ENCODE measurements around the gene LY6G5B.
"Not testable (repeated sequence)": the region's sequence is repeated elsewhere in the genome, so short reads cannot be mapped to it uniquely, and the experiment has no call there.

The LY6G5B gene

DNA sequence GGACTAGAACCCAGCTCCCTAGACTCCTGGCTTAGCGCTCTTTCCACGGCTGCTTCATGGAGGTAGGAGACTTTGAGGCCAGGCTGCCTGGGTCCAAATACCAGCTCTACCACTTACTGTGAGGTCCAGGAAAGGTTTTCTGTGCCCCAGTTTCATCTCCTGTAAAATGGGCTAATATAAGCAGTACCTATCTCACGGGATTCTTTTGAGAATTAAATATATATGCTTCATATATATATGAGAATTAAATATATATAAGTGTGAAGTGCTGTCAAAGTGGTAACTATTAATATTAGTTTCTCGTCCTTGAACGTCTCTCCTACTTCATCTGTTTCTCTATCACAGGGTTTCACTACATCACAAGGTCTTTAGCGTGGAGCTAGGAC is 21.3 kb downstream of the LY6G5B start:
- no peak for DNase-seq (ENCODE audit: low read depth)

DNA sequence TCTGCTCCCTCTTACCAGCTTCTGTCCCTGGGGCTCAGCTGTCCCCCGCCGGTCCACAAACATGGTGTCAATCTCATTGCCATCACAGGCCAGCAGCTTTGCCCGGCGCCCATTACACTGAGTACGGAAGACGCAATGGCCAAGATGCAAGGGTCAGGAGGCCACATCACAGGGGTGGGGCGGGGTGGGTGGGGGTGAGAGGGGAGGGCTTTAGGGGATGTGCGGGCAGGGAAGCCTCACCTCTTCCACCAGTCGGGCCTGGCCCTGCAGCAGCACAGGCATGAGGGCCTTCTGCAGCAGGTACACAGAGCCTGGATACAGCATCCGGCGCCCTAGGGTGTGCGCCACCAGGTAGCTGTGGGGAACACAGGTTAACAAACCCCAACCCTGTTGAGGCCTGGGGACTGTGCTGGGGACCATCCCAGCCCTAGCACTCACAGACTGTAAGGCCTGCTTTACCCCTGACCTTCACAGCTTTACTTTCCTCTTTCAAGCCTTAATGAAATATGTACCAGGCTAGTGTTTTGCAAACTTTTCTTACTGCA is 21.9 kb downstream of the LY6G5B start:
- no peak for DNase-seq (ENCODE audit: low read depth)

- no peak for DNase-seq (ENCODE audit: low read depth)
These were observed 22.6 kb downstream of the LY6G5B start for GRCh38 chr6:31692353-31692752.

- DNase-seq (ENCODE audit: low read depth) = no peak
These were observed 23.1 kb downstream of the LY6G5B start for GRCh38 chr6:31692886-31693285.

- no peak for DNase-seq (ENCODE audit: low read depth)
These were observed 23.8 kb downstream of the LY6G5B start for GRCh38 chr6:31693535-31693934.

DNA sequence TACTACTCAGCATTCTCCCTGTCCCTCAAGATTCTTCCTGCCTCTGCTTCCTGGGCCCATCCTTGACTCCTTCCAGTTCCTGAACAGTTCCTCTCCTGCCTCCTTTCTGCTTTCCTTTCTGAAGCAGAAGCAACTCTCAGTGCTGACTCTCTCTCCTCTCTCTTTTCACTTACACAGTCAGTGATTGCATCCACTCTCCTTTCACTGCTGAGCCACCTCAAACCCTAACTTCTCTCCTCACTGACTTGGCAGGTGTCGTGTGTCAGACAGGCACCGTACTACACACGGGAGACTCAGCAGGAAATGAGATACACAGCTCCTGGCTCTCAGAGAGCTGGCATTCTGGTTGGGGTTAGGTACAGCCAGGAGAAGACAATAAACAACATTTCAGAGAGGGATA is 27.8 kb downstream of the LY6G5B start:
- no peak for DNase-seq (ENCODE audit: low read depth)

GRCh38 chr6:31700740-31701401 is 31.1 kb downstream of the LY6G5B start:
- DNase-seq (ENCODE audit: low read depth) = no peak

- no peak for DNase-seq (ENCODE audit: low read depth)
These were observed 32.1 kb downstream of the LY6G5B start for GRCh38 chr6:31701666-31702404.

GRCh38 chr6:31702405-31702818 is 32.6 kb downstream of the LY6G5B start:
- no peak for DNase-seq (ENCODE audit: low read depth)

GRCh38 chr6:31702819-31703716 is 33.3 kb downstream of the LY6G5B start, which contains the start of gene ABHD16A:
Gene ABHD16A (minus strand): TSS chr6:31703324. CDS start chr6:31703281, 43 bp downstream.
- DNase-seq (ENCODE audit: low read depth) = peak; percentile 96

DNA sequence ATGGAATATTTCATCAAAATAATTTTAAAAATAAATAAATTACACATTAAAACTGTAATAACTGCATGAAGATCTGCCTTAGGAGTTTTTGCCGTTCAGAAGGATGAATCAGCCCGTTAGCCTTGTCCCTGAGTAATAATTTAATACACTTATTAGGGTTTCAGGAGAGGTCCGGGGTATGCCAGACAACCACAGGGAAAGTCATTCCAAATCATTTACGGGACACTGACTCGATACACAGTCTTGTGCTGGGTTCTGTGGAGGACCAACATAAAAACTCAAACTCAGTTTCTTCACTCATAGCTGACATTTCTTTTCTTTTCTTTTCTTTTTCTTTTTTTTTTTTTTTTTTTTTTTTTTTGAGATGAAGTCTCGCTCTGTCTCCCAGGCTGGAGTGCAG is 36.2 kb downstream of the LY6G5B start:
- no peak for DNase-seq (ENCODE audit: low read depth)

- DNase-seq (ENCODE audit: low read depth) = no peak
These were observed 36.8 kb downstream of the LY6G5B start, which contains the start of gene LY6G6F for GRCh38 chr6:31706599-31706998. Gene LY6G6F (plus strand): TSS chr6:31706866. CDS start chr6:31706907, 41 bp downstream.

- no peak for DNase-seq (ENCODE audit: low read depth)
These were observed 37.9 kb downstream of the LY6G5B start for GRCh38 chr6:31707701-31708100.

- DNase-seq (ENCODE audit: low read depth) = no peak
These were observed 38.4 kb downstream of the LY6G5B start for GRCh38 chr6:31708224-31708623.

GRCh38 chr6:31709157-31709556 is 39.4 kb downstream of the LY6G5B start:
- not testable (repeated sequence) for DNase-seq (ENCODE audit: low read depth)

DNA sequence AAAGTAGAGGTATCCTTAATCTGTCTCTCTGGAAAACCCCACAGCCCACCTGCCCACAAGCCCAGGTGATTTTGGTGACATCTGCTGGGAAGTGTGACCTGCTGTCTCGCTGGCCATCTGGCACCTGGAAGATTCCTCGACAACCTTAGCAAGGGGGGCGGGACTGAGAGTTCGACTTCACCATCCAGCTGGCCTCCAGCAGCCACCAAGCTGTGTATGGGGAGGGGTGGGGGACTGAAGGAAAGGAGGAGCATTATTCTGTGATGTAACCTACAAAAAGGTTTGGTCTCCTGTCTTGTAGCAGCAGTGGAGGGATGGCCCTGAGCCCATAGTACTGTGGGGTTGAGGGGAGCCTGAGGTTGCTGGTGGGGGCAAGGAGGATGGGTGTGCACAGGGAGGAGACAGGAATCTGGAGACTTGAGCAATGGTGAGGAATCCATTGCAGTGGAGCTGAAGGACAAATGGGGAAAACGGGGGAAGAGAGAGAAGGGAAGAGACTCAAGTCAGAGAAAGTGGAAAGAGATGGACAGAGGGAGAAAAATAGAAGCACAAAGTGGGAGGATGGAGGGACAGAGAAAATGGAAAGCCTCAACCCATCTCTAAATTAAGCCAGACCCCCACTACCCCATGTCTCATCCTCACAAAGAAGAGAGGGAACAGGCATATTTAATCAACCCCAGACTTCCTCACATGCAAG is 40.9 kb downstream of the LY6G5B start:
- no peak for DNase-seq (ENCODE audit: low read depth)

DNA sequence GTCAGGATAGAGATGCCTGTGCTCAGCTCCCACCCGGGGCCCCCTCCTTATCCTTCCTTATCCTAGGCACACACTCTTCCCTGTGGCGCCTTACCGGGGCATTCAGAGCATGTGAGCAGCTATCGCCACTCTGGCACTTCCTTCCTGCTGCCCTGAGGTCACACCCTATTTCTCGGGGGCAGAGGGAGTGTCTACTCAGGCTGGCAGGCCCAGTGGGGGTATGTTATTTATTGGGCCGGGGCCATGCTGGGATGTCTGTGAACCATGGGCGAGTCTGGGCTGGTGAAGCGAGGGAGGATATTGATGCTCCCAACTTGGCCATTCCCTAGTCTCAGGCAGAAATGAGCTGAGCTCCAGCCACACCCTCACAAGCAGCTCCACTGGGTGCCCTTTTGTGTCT is 41.5 kb downstream of the LY6G5B start:
- no peak for DNase-seq (ENCODE audit: low read depth)

DNA sequence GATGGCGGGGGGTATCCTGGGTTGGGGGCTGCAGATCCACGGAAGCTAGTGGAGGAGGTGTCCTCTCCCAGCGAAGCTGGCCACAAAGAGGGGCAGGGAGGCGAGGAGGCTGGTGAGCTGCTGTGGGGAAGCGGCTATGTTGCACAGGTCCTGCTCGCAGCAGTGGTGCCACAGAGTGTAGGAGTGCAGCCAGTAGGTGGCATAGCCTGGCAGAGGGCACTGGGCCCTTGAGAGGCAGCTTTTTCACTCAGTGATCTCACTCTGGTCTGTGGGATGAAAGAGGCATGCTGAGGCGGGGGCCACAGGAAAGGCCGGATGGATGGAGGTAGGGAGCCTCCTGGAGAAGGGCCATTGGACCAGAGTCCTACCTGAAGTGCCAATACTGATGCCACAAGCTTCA is 42.5 kb downstream of the LY6G5B start:
- no peak for DNase-seq (ENCODE audit: low read depth)

DNA sequence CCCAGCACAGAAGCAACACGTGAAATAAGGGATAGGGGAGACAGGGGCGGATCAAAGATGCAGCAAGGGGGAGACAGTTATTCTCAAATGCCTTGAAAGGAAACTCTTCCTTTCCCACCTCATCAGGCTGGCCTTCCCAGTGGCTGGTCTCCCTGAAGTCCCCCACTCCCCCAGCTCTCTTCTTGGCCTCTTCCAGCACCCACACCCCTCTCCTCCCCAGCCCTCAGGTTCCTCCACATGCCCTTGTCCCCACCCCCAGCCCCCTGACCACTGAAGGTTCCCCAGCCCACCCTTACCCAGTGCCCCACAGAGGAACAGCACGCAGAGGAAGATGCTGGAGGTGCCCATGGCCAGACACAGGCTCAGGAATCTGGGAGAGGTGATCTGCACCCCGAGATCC is 43.7 kb downstream of the LY6G5B start:
- no peak for DNase-seq (ENCODE audit: low read depth)

DNA sequence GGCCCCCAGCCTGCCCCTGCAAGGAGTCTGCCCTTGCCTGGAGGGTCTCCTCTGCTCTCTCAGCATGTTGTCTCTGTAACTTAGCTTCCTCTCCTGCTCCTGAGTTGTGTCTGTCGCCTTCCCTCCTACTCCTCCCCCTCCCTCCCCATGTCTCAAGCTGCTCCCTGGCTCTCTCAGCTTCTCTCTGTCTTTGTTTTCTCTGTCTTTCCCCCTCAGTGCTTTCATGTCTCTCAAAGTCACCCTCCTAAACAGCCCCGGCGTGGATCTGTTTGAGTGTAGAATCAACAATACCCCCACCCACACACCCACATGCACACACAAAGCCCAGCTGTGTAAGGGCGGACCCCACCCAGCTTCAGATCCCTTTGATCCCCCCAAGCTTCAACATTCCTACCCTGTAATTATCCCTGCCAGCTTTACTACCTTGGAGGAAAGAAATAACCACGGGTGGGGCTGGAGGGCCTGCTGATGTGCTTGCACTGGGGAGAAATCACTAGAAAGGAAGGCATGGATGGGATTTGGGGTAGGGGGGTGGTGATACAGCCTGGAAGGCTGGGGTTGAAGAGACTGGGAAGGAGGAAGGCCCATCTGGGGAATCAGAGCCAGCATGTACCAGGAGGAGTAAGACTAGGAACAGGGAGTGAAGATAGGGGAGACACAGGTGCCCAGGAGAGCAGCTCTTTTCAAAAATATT is 44.4 kb downstream of the LY6G5B start:
- DNase-seq (ENCODE audit: low read depth) = no peak

Data from stimulated activated CD8-positive, alpha-beta memory T cell treated with anti-CD3 and anti-CD28 coated beads, Interleukin-7, amount 100 ng/mL, for 24 hours (primary cell).